H7 (cell line): ENCODE measurements around the gene TFDP2. TPM values are rescaled to one million over a fixed set of nuclear protein-coding genes. Genes with fewer than 3 reads are reported as not detected.
"Not testable (repeated sequence)": the region's sequence is repeated elsewhere in the genome, so short reads cannot be mapped to it uniquely, and the experiment has no call there.

Source experiments
- DNase-seq: peaks from one replicate; pipeline ENCODE4 v3.0.0; 2012
- H3K27me3 ChIP-seq: 2 replicates; pipeline ENCODE4 v1.6.0; 2011; ENCODE audit warnings: mild to moderate bottlenecking, low read length; ENCODE audit not compliant: control insufficient read depth, insufficient read depth
- H3K36me3 ChIP-seq: replicated peaks from 2 replicates; pipeline ENCODE4 v1.5.1; 2011; ENCODE audit warnings: low read length; ENCODE audit not compliant: control insufficient read depth, insufficient read depth
- H3K4me3 ChIP-seq: 2 replicates; pipeline ENCODE4 v1.5.1; 2011; ENCODE audit warnings: low read depth, mild to moderate bottlenecking, control low read depth, low read length, moderate library complexity; ENCODE audit not compliant: insufficient read depth
- total RNA-seq: library from RNA; depleted of rRNA; stranded (reverse); fragments of >200 nt; shearing (Covaris generic); gene quantifications from 2 replicates; pipeline ENCODE4 v1.2.3, GENCODE V29; 2014

Gene TFDP2
- total RNA-seq, 1 experiment from 2014 or later: 66.2 TPM

DNA sequence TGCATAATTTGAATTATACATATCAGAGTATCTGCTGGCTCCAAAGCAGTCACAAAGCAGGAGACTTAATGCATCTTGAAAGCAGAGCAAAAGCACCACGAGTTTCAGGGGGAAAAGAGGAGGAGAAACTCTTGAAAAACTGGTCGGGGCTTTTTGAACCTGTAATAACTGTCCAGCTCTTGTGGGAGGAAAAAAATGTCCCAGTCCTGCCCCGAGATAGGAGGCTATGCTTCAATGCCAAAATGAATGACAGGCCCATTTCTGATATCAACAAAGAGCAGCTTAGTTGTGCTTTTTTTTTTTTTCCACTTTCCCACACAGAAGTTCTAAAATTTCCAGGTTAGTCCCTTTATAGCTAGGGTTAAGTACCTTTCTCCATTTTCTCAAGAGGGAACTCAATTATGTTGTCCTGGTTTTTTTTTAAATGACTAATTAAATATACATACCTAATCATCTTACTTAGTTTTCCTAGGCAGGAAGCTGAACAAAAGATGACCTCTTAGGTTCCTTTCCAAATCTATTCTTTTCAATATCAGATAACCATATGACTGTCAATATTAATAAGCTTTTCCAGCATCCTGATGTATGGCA, 120.2 kb downstream of the TFDP2 start:
- Histone ChIP-seq H3K36me3 (no peaks in the 10 kb centered on the region), H3K27me3 (no peaks in the 10 kb centered on the region), H3K4me3 (no peak overlapping the region)
- DNase-seq: no peak

DNA sequence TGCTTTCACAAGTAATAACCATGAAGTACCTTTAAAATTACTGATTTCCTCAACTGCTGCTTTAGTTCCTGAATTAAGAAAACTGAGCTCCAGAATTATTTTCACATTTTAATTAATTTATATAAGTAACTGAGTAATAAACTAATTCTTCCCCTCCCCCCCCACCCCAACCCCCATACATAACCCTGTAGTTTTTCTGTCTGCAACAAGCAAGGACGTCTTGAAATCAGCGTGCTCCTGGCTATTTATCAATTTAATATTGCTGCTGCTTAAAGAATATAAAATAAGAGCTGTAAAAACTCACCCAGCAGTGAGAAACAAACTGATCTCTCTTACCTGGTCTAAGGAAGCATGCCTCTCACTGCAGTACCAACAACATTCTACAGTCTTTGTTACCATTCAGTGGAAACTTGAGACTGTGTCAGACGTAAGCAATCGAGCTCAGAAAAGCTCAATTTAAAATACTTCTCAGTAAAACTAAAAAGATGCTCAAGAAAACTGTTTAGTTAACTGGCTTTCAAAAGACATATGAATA, 121.0 kb downstream of the TFDP2 start:
- H3K4me3 ChIP-seq: peak overlapping the region; percentile 36
- H3K36me3 ChIP-seq: no peaks in the 10 kb centered on the region
- peak; percentile 56 for DNase-seq
- no peaks in the 10 kb centered on the region for H3K27me3 ChIP-seq

DNA sequence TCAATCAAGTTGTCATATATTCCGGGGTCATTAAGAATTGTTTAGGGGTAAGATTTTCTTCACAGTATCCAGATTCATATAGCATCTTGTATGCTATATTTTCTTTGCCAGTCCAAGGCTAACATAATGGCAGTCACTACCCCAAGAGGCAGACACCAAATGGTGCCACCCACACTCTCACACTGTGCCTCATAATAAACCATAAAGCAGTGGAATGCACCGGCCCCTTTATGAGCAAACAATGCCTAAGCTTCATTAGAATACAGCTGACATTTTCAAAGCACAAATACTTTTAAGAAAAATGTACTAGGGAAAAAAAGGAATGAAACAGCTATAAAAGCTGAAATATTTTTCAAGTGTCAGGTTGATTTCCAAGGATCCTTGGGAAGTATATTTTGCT, 121.6 kb downstream of the TFDP2 start:
- peak overlapping the region; percentile 36 for H3K4me3 ChIP-seq
- H3K27me3 ChIP-seq: no peaks in the 10 kb centered on the region
- DNase-seq: peak; percentile 10
- no peaks in the 10 kb centered on the region for H3K36me3 ChIP-seq

DNA sequence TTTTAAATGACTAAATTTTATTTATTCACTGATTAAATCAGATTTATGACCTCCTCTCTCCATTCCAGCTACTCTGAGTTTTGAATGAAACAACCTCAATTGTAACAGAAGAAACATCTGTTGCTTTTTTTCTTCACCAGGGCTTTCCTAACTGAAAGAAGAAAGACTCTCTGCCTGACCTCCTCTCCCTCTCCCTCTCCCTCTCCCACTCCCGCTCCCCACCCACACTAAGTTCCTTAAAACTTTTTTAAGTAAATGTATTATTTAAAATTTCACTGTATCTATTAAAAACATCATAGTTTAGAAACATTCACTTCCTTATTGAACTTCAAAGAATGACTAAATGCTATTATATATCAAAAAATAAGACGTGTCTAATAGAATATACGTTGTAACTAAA, 122.0 kb downstream of the TFDP2 start:
- Histone ChIP-seq H3K36me3 (no peaks in the 10 kb centered on the region), H3K4me3 (peak overlapping the region; percentile 36), H3K27me3 (no peaks in the 10 kb centered on the region)
- peak; percentile 23 for DNase-seq

DNA sequence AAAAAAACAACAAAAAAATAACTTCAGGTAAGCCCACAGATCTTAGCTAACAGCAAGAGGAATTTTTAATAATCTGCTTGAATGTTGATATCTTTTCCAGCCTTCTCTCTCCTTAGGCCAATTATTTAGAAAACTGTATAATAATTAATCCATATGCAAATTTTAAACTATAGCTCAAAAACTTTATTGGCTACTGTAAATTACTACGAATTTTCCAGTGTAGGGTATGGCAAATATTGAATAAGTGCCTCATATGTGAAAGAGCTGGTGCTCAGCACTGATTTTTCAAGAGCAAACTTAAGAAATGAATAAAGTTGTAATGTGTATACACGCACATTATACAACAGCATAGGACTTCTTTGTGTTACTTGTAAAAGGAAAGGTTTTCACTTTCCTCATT, 123.0 kb downstream of the TFDP2 start:
- H3K27me3 ChIP-seq: no peaks in the 10 kb centered on the region
- H3K4me3 ChIP-seq: no peak overlapping the region

DNA sequence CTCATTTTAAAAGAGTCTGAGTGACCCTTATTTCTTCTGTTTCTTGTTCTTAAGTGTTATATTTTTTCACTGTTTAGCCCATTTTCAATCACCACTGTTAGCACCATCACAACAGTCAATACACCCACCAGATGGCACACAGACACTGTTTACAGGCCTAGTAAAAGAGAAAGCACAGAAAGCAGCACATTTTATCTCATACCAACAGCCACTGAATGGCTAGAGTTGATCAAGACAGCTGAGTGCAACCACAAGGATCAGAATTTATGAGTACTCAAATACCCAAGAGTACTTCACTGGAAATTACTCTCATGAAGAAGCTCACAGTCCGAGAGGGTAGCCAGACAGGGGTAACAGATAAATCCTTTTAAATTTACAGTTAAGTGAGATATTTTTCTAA, 127.0 kb downstream of the TFDP2 start:
- no peak overlapping the region for H3K4me3 ChIP-seq
- no peak for DNase-seq
- H3K27me3 ChIP-seq: no peaks in the 10 kb centered on the region
- H3K36me3 ChIP-seq: no peaks in the 10 kb centered on the region; the same call in 1 of the 2 replicates

More for the DNA sequence above, 123.0 kb downstream of the TFDP2 start:
- DNase-seq: no peak
- no peaks in the 10 kb centered on the region for H3K36me3 ChIP-seq

DNA sequence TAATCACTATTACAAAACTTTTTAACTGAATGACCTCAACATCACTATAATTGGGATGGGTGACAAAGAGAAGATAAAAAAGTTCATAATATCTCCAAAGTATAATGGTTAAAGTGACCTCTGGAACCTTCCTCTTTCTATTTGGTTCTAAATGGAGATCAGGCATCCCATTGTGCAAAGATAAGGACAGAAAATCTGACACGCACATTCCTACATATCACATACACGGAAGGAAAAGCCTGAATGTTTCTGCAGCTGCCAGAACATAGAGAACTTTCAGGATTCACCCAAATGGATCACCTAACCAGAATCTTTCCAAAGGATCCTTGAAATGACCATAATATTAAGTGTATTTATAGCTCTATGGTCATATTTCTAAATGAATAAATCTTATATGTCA, 128.2 kb downstream of the TFDP2 start:
- H3K36me3 ChIP-seq: no peaks in the 10 kb centered on the region; the same call in 1 of the 2 replicates
- no peak overlapping the region for H3K4me3 ChIP-seq
- DNase-seq: no peak
- no peaks in the 10 kb centered on the region for H3K27me3 ChIP-seq

DNA sequence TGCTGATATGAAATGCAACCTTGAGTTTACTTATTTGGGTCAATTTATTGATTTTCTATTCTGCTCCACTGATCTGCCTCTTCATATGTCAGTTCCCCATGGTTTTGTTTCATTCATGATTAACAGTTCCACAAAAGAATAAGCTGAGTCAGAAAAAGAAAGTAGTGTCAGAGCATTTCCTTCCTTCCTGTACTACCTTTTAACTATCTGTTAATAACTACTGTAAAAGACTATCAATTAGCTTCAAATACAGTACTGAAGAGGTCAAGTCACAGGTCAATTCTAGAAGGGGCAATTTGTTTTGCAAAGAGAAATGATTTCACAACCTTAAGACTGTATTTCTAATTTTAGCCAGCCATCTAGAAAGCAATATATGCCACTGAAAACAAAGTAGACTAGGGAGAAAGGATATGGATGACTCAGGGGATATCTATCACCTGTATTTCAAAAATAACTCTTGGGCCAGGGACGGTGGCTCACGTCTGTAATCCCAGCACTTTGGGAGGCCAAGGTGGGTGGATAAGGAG, 129.5 kb downstream of the TFDP2 start:
- no peaks in the 10 kb centered on the region for H3K27me3 ChIP-seq
- H3K4me3 ChIP-seq: no peak overlapping the region
- DNase-seq: no peak
- H3K36me3 ChIP-seq: no peaks in the 10 kb centered on the region; the same call in 1 of the 2 replicates

DNA sequence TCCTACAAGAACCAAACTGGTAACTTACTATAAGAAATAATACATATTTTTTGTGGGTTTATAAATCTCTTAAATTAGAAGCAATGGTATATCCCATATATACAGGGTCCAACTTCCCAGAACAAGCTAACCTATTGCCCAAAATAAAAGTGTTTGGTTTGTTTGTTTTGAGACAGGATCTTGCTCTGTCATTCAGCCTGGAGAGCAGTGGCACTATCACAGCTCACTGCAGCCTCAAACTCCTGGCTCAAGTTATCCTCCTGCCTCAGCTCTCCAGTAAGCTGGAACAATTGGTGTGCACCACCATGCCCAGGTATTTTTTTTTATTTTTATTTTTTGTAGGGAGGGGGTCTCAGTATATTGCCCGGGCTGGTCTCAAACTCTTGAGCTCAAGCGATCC, 135.4 kb downstream of the TFDP2 start:
- no peak for DNase-seq
- Histone ChIP-seq H3K27me3 (no peaks in the 10 kb centered on the region), H3K4me3 (no peak overlapping the region), H3K36me3 (no peaks in the 10 kb centered on the region)

DNA sequence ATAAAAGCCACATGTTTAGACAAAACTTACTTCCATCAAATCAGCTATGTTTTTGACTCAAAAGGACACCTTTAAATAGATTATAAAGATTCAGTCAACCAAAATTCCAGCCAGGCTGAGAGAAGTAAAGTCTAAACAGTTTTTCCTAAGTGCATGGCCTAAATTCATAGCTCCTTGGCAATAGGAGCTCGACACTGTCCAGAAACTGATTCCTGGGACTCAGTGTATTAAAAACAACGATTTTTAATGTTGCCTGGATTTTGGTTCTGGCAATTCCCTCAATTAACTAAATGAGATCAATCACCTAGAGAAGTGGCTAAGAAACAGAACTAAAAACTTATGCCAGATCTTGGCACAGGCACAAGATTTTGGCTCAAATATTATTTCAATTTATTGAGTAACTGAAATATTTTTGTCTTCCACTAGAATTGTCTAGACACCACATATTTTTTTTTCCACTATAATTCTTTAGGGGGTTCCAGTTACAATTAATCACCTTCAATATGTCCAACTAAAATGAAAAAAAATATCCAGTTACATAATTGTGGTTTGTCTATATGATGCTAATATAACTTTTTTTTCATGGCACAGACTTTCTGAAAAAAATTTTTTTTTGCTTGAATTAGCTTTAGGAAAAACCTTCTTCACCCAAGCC, 135.9 kb downstream of the TFDP2 start:
- DNase-seq: no peak
- Histone ChIP-seq H3K36me3 (no peaks in the 10 kb centered on the region), H3K27me3 (no peaks in the 10 kb centered on the region), H3K4me3 (no peak overlapping the region)

DNA sequence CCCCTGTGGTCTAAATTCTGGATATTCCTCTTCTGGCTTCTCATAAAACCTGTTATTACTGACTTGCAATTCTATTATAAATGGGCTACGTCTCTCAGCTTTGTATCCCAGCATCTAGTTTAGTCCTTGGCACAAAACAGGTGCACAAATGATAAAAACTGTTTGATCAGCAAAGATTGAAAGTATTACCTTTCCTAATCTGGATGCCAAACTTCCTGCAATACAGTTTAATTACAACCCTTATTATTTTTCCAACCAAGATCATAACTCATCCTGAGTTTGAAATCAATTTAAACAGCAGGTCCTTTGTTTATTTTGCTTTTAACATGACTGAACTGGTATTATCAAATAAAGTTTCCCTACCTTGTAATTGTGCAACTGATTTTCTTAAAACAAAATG, 140.3 kb downstream of the TFDP2 start:
- no peak for DNase-seq
- H3K4me3 ChIP-seq: no peak overlapping the region
- H3K27me3 ChIP-seq: no peaks in the 10 kb centered on the region
- no peaks in the 10 kb centered on the region; the same call in 1 of the 2 replicates for H3K36me3 ChIP-seq

DNA sequence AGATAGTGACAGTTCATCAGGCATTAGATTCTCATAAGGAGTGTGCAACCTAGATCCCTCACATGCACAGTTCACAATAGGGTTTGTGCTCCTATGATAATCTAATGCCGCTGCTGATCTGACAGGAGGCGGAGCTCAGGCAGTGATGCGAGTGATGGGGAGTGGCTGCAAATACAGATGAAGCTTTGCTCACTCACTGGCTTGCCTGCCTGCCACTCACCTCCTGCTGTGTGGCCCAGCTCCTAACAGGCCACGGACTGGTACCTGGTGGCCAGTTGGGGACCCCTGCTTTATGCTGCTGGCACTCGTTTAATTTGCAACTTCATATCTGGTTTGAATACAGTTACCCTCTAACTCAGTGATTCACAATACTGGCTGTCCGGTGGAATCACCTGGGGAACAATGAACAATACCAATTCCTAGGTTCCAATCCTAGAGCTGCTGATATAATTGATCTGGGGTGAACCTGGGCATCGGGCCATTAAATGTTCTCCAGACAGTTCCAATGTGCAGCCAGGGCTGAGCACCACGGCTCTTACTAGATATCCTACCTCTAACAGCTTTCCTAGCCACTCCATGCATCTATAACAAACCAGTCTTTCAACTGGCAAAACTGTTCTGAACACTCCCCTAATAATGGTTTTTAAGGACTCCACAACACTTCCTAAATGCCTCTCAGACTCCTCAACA, 141.5 kb downstream of the TFDP2 start:
- H3K27me3 ChIP-seq: no peaks in the 10 kb centered on the region
- DNase-seq: no peak
- no peaks in the 10 kb centered on the region; the same call in 1 of the 2 replicates for H3K36me3 ChIP-seq
- no peak overlapping the region for H3K4me3 ChIP-seq

DNA sequence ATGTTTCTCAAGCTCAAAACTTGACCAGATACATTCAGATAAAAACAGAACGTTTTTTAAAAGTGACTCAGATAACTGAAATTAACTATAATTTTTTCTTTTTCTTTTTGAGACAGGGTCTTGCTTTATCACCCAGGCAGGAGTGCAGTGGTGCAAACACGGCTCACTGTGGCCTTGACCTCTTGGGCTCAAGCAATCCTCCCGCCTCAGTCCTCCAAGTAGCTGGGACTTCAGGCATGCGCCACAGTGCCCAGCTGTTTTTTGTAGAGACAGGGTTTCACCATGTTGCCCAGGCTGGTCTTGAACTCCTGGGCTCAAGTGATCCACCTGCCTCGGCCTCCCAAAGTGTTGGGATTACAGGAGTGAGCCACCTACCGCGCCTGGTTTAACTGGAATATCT, 144.4 kb downstream of the TFDP2 start:
- not testable (repeated sequence) for H3K27me3 ChIP-seq, H3K36me3 ChIP-seq, H3K4me3 ChIP-seq, DNase-seq

DNA sequence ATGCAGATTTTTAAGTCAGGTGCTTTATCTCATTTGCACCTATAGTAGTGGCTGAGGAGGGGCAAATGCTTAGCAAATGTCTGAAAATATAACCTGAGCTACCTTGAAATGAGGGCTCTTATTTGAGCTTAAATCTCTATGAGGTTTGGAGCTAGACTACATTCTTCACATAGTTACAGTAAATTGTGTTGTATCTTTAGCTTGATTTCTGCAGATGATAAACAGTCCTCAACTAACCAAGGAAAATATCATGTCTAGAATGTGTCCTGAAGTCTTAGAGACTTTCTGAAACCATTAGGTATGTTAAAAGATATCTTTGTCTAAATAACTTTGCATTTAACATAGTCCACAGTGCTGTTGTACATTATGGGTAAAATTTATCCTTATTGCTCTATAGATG, 145.3 kb downstream of the TFDP2 start:
- no peak overlapping the region for H3K4me3 ChIP-seq
- H3K36me3 ChIP-seq: no peaks in the 10 kb centered on the region; the same call in 1 of the 2 replicates
- no peaks in the 10 kb centered on the region for H3K27me3 ChIP-seq
- DNase-seq: no peak

DNA sequence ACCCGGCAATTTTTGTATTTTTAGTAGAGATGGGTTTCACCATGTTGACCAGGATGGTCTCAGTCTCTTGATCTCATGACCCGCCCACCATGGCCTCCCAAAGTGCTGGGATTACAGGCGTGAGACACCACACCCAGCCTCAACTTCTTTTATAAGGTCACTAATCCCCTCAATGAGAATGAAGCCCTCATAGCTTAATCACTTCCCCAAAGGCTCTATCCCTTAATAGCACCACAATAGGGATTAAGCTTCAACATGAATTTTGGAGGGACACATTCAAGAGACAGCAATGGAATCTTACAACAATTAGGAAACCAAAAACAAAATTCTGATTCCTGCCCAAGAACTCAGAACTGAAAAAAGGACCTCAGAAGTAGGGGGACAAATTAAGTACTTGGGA, 146.1 kb downstream of the TFDP2 start:
- Histone ChIP-seq H3K36me3 (no peaks in the 10 kb centered on the region; the same call in 1 of the 2 replicates), H3K4me3 (no peak overlapping the region), H3K27me3 (no peaks in the 10 kb centered on the region)
- DNase-seq: no peak
